ENCODE results near the gene PCMTD2. TPM values are rescaled to one million over a fixed set of nuclear protein-coding genes. Genes with fewer than 3 reads are reported as not detected.

The PCMTD2 gene
- total RNA-seq, 1 donor from 2014 or later = 105 TPM

- Mint-ChIP-seq H3K27ac (peak overlapping the region; percentile 83), H3K9me3 (peaks cover 9% of the 10 kb centered on the region), H3K27me3 (ENCODE audit: insufficient read depth, low read depth) (no peaks in the 10 kb centered on the region), H3K36me3 (no peaks in the 10 kb centered on the region), H3K4me1 (peaks cover 8% of the 10 kb centered on the region), H3K4me3 (no peak overlapping the region)
- Histone ChIP-seq H3K4me3 (no peak overlapping the region), H3K27ac (no peak overlapping the region), H3K79me2 (ENCODE audit: low read depth) (no peaks in the 10 kb centered on the region), H3K4me2 (no peak overlapping the region), H2AFZ (replicated peaks) (no peak overlapping the region), H3K9ac (no peak overlapping the region), H3K27me3 (no peaks in the 10 kb centered on the region), H3K9me3 (ENCODE audit: low read depth) (no peaks in the 10 kb centered on the region), H3F3A (ENCODE audit: low read depth) (no peaks in the 10 kb centered on the region), H4K20me1 (ENCODE audit: low read depth) (no peaks in the 10 kb centered on the region), H3K36me3 (no peaks in the 10 kb centered on the region), H3K4me1 (no peaks in the 10 kb centered on the region)
- no peak for TF ChIP-seq CTCF (IDR thresholded peaks at IDR 0.05)
- no peak for TF ChIP-seq EZH2 (IDR thresholded peaks at IDR 0.05)
- TF ChIP-seq EZH2phosphoT487 (IDR thresholded peaks at IDR 0.05) = no peak
- no peak for DNase-seq (ENCODE audit: low spot score)
These were observed 15.1 kb upstream of the PCMTD2 start for GRCh38 chr20:64240243-64241015.

GRCh38 chr20:64241061-64241460, 14.5 kb upstream of the PCMTD2 start:
- Histone ChIP-seq H3K27ac (no peak overlapping the region), H3K9ac (no peak overlapping the region), H3K79me2 (ENCODE audit: low read depth) (no peaks in the 10 kb centered on the region), H3K4me2 (no peak overlapping the region), H3K9me3 (ENCODE audit: low read depth) (no peaks in the 10 kb centered on the region), H3K36me3 (no peaks in the 10 kb centered on the region), H4K20me1 (ENCODE audit: low read depth) (no peaks in the 10 kb centered on the region), H3K4me3 (no peak overlapping the region), H3K4me1 (no peaks in the 10 kb centered on the region), H3F3A (ENCODE audit: low read depth) (no peaks in the 10 kb centered on the region), H2AFZ (replicated peaks) (no peak overlapping the region), H3K27me3 (no peaks in the 10 kb centered on the region)
- no peak for DNase-seq (ENCODE audit: low spot score)
- Mint-ChIP-seq H3K4me1 (peaks cover 8% of the 10 kb centered on the region), H3K36me3 (no peaks in the 10 kb centered on the region), H3K4me3 (no peak overlapping the region), H3K9me3 (peaks cover 9% of the 10 kb centered on the region), H3K27me3 (ENCODE audit: insufficient read depth, low read depth) (peaks cover 3% of the 10 kb centered on the region), H3K27ac (peak overlapping the region; percentile 83)
- TF ChIP-seq CTCF (IDR thresholded peaks at IDR 0.05) = no peak

- Histone ChIP-seq H3K4me3 (no peak overlapping the region), H3K4me2 (no peak overlapping the region), H3K79me2 (ENCODE audit: low read depth) (no peaks in the 10 kb centered on the region), H3K9me3 (ENCODE audit: low read depth) (no peaks in the 10 kb centered on the region), H3K27me3 (no peaks in the 10 kb centered on the region), H3F3A (ENCODE audit: low read depth) (no peaks in the 10 kb centered on the region), H4K20me1 (ENCODE audit: low read depth) (no peaks in the 10 kb centered on the region), H3K27ac (no peak overlapping the region), H3K36me3 (no peaks in the 10 kb centered on the region), H3K9ac (no peak overlapping the region), H3K4me1 (no peaks in the 10 kb centered on the region), H2AFZ (replicated peaks) (no peak overlapping the region)
- Mint-ChIP-seq H3K27ac (no peak overlapping the region), H3K27me3 (ENCODE audit: insufficient read depth, low read depth) (peaks cover 3% of the 10 kb centered on the region), H3K36me3 (no peaks in the 10 kb centered on the region), H3K9me3 (peaks cover 5% of the 10 kb centered on the region), H3K4me1 (peaks cover 8% of the 10 kb centered on the region), H3K4me3 (no peak overlapping the region)
- no peak for TF ChIP-seq EZH2phosphoT487 (IDR thresholded peaks at IDR 0.05)
- TF ChIP-seq EZH2 (IDR thresholded peaks at IDR 0.05) = no peak
- no peak for TF ChIP-seq CTCF (IDR thresholded peaks at IDR 0.05)
- DNase-seq (ENCODE audit: low spot score) = no peak
These were observed 13.3 kb upstream of the PCMTD2 start for GRCh38 chr20:64242003-64242796.
